AG04449 (cell line): Measurements from ENCODE around the gene PADI1.
A peak's percentile ranks its signal among the peaks of the same experiment; 100 is the strongest.

ENCODE experiments used
- CTCF ChIA-PET: fragments of 350-600 bp; formaldehyde crosslinking; extraction: SDS; loops from one replicate; lab custom pipeline; 2021; ENCODE audit warnings: antibody characterized with exemption; lab: Yijun Ruan, JAX
- POLR2A ChIA-PET: fragments of 400-600, 350-600 bp; formaldehyde crosslinking; extraction: SDS; loops from one replicate; lab custom pipeline; 2020; ENCODE audit warnings: antibody characterized with exemption, inconsistent platforms; lab: Yijun Ruan, JAX
- DNase-seq: peaks from one replicate; pipeline ENCODE4 v3.0.0-alpha.2; 2010; ENCODE audit warnings: low read depth, low spot score
- H3K4me3 ChIP-seq: 2 replicates; pipeline ENCODE4 v1.5.1; 2011; ENCODE audit warnings: low read depth, mild to moderate bottlenecking, control low read depth, low read length
- TF ChIP-seq, protein P1 (sequence below): IDR thresholded peaks from one replicate; pipeline ENCODE4 v1.5.1; 2011; ENCODE audit warnings: mild to moderate bottlenecking, moderate library complexity, low read length, control low read depth, inconsistent platforms; ENCODE audit not compliant: insufficient read depth; ENCODE audit errors: missing control alignments

Gene PADI1

DNA sequence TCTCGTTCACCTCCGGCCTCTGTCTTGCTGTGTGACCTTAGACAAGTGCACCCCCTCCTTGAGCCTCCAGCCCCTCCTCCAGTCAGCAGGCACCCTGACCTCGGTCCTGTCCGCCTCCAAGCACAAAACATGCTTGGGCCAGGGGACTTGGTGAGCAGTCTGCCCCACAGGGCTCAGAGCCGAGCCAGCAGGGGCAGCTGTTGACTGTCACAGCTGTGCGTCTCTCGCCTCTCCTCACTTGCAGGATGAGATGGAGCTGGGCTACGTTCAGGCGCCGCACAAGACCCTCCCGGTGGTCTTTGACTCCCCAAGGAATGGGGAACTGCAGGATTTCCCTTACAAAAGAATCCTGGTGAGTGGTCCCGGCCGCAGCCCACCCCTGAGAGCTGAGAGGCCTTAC lies 68.2 kb downstream of the PADI1 start:
- no peak for DNase-seq
- CTCF ChIA-PET: interaction anchor here (0.8 to 6.7 kb wide), 18 partner anchors 8 to 160 kb away, joined by 3 to 100 read pairs (median 5); partner anchors contain the start of genes PADI3 and PADI4
- H3K4me3 ChIP-seq: no peak overlapping the region
- TF ChIP-seq, protein P1, sequence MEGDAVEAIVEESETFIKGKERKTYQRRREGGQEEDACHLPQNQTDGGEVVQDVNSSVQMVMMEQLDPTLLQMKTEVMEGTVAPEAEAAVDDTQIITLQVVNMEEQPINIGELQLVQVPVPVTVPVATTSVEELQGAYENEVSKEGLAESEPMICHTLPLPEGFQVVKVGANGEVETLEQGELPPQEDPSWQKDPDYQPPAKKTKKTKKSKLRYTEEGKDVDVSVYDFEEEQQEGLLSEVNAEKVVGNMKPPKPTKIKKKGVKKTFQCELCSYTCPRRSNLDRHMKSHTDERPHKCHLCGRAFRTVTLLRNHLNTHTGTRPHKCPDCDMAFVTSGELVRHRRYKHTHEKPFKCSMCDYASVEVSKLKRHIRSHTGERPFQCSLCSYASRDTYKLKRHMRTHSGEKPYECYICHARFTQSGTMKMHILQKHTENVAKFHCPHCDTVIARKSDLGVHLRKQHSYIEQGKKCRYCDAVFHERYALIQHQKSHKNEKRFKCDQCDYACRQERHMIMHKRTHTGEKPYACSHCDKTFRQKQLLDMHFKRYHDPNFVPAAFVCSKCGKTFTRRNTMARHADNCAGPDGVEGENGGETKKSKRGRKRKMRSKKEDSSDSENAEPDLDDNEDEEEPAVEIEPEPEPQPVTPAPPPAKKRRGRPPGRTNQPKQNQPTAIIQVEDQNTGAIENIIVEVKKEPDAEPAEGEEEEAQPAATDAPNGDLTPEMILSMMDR: no peak
- POLR2A ChIA-PET: no interaction called here

DNA sequence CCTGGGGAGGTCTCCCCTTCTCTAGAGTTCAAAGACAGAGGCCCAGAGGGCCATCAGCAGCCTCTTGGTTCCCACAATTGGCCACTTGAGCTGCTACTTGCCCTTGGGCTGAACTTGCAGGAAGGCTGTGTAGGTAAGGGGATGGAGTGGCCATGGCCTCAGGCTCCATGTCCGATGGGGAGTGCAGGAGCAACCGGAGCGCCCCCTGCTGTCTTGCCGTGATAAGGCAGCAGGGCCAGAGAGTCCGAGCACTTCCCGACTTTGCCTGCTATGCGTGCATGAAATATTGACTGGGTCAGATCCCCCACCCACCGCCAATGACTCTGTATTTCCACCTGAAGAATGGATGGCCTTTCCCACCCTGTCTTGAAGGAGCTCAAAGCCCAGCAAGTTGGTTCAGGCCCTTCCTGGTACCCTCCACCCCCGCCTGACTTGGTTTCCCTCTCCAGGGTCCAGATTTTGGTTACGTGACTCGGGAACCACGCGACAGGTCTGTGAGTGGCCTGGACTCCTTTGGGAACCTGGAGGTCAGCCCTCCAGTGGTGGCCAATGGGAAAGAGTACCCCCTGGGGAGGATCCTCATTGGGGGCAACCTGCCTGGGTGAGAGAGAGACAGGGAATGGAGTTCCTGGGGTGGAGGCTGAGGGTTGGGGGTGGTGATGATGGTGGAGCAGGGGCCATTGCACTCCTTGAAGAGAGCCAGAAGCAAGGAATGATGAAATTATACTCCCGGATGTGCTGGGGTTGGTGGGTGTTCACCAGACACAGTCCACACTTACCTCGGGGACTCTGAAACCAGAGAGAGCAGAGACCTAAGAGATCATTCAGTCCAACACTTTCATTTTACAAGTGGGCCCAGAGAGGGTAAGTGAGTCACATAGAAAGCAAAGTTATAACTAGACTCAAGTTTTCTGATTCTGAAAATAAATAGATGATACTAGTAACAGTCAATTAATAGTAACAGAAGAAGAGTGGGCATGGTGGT lies 69.5 kb downstream of the PADI1 start:
- TF ChIP-seq, protein P1: peak; percentile 81
- CTCF ChIA-PET: interaction anchor here (0.6 to 6.7 kb wide), 25 partner anchors 10 to 214 kb away, joined by 3 to 100 read pairs (median 4); partner anchors contain the start of genes PADI3 and PADI4
- DNase-seq: no peak
- H3K4me3 ChIP-seq: no peak overlapping the region
- POLR2A ChIA-PET: no interaction called here

DNA sequence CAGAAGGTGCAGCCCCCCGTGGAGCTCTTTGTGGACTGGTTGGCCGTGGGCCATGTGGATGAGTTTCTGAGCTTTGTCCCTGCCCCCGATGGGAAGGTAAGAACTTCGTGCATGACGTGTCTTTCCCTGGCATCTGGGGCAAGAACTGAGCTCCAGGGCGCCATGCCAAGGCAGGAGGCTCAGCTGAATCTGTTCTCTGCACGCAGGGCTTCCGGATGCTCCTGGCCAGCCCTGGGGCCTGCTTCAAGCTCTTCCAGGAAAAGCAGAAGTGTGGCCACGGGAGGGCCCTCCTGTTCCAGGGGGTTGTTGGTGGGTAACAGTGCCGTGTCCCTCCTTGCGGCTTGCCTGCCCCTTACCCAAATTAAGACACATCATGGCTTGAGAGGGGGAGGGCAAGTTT lies 71.6 kb downstream of the PADI1 start:
- ChIA-PET CTCF (interaction anchor here (1.6 to 6.7 kb wide), 3 partner anchors 15 to 39 kb away, joined by 3 to 100 read pairs (median 10); no protein-coding TSS in a partner anchor), POLR2A (no interaction called here)
- H3K4me3 ChIP-seq: no peak overlapping the region
- TF ChIP-seq, protein P1: no peak
- DNase-seq: no peak

DNA sequence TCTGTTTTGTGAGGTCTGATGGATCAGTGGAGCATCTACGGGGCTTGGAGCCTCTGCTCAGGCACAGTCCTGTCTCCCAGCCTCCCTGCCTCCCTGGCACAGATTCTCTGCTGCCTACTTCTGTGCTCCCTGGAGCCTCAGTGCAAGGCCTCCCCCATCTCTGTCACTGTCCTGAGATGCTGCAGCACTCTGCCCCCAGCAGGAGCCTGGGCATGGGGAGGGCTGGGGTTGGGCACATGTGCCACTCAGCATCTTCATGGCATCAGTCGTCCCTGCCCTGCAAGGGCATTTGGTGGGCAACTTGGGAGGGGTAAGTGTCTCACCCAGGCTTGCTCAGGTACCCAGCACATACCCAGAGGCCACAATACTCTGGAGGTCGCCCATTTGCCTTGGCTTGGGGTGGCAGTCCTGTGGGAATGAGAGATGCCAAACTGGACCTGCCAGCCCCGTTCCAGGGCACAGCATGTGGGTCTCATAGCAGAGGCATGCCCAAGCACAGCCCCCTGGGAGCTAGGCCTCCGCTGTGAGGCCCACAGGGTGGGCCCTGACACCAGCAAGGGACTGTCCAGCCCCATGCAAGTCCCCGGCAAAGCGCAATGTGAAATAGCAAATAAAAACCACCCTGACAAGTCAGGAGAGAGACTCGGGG lies 72.7 kb downstream of the PADI1 start:
- CTCF ChIA-PET: interaction anchor here (1.0 to 6.7 kb wide), 5 partner anchors 16 to 151 kb away, joined by 3 to 100 read pairs (median 8); no protein-coding TSS in a partner anchor
- POLR2A ChIA-PET: no interaction called here
- DNase-seq: no peak
- TF ChIP-seq, protein P1: no peak
- H3K4me3 ChIP-seq: no peak overlapping the region

DNA sequence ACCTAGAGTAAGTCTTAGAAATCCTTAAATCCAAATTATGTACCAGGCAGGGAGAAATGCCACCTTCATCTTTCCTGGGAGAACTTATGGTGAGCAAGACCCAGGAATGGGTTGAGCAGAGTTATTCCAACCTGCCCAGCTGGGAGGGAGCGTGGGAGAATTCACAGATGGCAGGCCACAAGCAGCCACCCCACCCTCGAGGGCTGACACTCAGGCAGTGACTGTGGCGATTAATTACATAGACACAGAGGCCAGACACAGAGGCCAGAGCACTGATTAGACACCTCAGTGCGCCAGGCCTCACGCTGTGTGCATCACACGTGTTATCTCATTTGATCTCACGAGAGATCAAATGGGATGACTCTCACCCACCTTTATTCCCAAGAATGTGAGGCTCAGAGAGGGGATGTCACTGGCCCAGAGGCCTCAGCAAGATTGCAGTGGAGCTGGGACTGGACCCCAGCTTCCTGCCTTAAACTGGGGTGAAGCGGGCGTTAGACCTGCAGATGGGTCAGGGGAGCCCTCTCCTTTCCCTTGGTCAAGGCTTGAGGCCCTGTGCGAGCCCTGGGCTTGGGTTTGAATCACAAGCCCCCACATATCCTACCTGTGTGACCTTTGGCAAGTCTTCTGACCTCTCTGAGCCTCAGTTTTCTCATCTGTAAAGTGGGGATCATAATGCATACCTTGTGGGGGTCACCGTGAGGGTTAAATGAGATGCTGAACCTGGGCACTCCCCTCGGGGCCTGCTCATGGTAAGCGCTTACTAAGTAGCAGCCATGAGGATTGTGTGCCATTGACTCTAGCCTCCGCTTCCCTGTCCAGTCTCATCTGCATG lies 74.3 kb downstream of the PADI1 start:
- DNase-seq: no peak
- CTCF ChIA-PET: interaction anchor here (1.0 to 1.8 kb wide), 2 partner anchors 18 to 153 kb away, joined by 3 to 8 read pairs; no protein-coding TSS in a partner anchor
- no peak overlapping the region for H3K4me3 ChIP-seq
- TF ChIP-seq, protein P1: no peak
- POLR2A ChIA-PET: no interaction called here
